ENCODE results near the gene FASN.

Gene FASN

GRCh38 chr17:82072827-82073226, 25.2 kb downstream of the FASN start:
- Histone ChIP-seq H2AFZ (ENCODE audit: low read length) (no peak overlapping the region), H3K4me3 (ENCODE audit: low read length, poor library complexity, severe bottlenecking) (no peak overlapping the region), H3K9me2 (replicated peaks; ENCODE audit: low read depth, low read length) (no peaks in the 10 kb centered on the region), H3K9ac (ENCODE audit: low read depth, low read length, poor library complexity, severe bottlenecking) (no peak overlapping the region), H3K4me1 (ENCODE audit: insufficient read depth, low read length, poor library complexity, severe bottlenecking) (no peaks in the 10 kb centered on the region), H3K79me2 (ENCODE audit: insufficient read depth, low read length) (no peaks in the 10 kb centered on the region), H3K9me3 (ENCODE audit: insufficient read depth, low read depth, low read length) (no peaks in the 10 kb centered on the region), H3K4me2 (ENCODE audit: low read depth, low read length, poor library complexity, severe bottlenecking) (no peak overlapping the region), H3K27me3 (ENCODE audit: insufficient read depth, low read length, poor library complexity, severe bottlenecking) (no peaks in the 10 kb centered on the region), H4K20me1 (ENCODE audit: insufficient read depth, low read length, poor library complexity, severe bottlenecking) (no peaks in the 10 kb centered on the region), H3K36me3 (ENCODE audit: insufficient read depth, low read length) (no peaks in the 10 kb centered on the region; the same call in 1 of the 2 replicates), H3F3A (ENCODE audit: low read depth) (no peaks in the 10 kb centered on the region)
- TF ChIP-seq, protein P1, sequence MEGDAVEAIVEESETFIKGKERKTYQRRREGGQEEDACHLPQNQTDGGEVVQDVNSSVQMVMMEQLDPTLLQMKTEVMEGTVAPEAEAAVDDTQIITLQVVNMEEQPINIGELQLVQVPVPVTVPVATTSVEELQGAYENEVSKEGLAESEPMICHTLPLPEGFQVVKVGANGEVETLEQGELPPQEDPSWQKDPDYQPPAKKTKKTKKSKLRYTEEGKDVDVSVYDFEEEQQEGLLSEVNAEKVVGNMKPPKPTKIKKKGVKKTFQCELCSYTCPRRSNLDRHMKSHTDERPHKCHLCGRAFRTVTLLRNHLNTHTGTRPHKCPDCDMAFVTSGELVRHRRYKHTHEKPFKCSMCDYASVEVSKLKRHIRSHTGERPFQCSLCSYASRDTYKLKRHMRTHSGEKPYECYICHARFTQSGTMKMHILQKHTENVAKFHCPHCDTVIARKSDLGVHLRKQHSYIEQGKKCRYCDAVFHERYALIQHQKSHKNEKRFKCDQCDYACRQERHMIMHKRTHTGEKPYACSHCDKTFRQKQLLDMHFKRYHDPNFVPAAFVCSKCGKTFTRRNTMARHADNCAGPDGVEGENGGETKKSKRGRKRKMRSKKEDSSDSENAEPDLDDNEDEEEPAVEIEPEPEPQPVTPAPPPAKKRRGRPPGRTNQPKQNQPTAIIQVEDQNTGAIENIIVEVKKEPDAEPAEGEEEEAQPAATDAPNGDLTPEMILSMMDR (conservative IDR thresholded peaks at IDR 0.05; ENCODE audit: low read length) = no peak
- TF ChIP-seq EZH2phosphoT487 (IDR thresholded peaks at IDR 0.05; ENCODE audit: borderline replicate concordance) = no peak

GRCh38 chr17:82070611-82071010, 27.4 kb downstream of the FASN start:
- Histone ChIP-seq H3K4me2 (ENCODE audit: low read depth, low read length, poor library complexity, severe bottlenecking) (no peak overlapping the region), H2AFZ (ENCODE audit: low read length) (no peak overlapping the region), H3K36me3 (ENCODE audit: insufficient read depth, low read length) (no peaks in the 10 kb centered on the region), H3K9me3 (ENCODE audit: insufficient read depth, low read depth, low read length) (no peaks in the 10 kb centered on the region), H3K9me2 (replicated peaks; ENCODE audit: low read depth, low read length) (no peaks in the 10 kb centered on the region), H4K20me1 (ENCODE audit: insufficient read depth, low read length, poor library complexity, severe bottlenecking) (no peaks in the 10 kb centered on the region), H3K4me1 (ENCODE audit: insufficient read depth, low read length, poor library complexity, severe bottlenecking) (peaks cover 5% of the 10 kb centered on the region), H3K9ac (ENCODE audit: low read depth, low read length, poor library complexity, severe bottlenecking) (no peak overlapping the region), H3K27me3 (ENCODE audit: insufficient read depth, low read length, poor library complexity, severe bottlenecking) (no peaks in the 10 kb centered on the region), H3K4me3 (ENCODE audit: low read length, poor library complexity, severe bottlenecking) (no peak overlapping the region), H3K79me2 (ENCODE audit: insufficient read depth, low read length) (no peaks in the 10 kb centered on the region), H3F3A (ENCODE audit: low read depth) (no peaks in the 10 kb centered on the region)
- no peak for TF ChIP-seq EZH2phosphoT487 (IDR thresholded peaks at IDR 0.05; ENCODE audit: borderline replicate concordance)
- TF ChIP-seq, protein P1 (conservative IDR thresholded peaks at IDR 0.05; ENCODE audit: low read length) = no peak

GRCh38 chr17:82065638-82066303, 32.3 kb downstream of the FASN start, which contains the start of gene DUS1L:
Gene DUS1L, minus strand, starts transcription at chr17:82065804. Its CDS starts 745 bp downstream, at chr17:82065059.
- TF ChIP-seq EZH2phosphoT487 (IDR thresholded peaks at IDR 0.05; ENCODE audit: borderline replicate concordance) = no peak
- TF ChIP-seq, protein P1 (conservative IDR thresholded peaks at IDR 0.05; ENCODE audit: low read length) = no peak
- no peaks in the 10 kb centered on the region for H3K9me3 ChIP-seq (ENCODE audit: insufficient read depth, low read depth, low read length)
- H2AFZ ChIP-seq (ENCODE audit: low read length) = peak within 1 kb of the TSS; percentile 99
- H3K79me2 ChIP-seq (ENCODE audit: insufficient read depth, low read length) = peaks cover 21% of the 10 kb centered on the region
- H3K27me3 ChIP-seq (ENCODE audit: insufficient read depth, low read length, poor library complexity, severe bottlenecking) = no peaks in the 10 kb centered on the region
- no peaks in the 10 kb centered on the region for H3F3A ChIP-seq (ENCODE audit: low read depth)
- H3K36me3 ChIP-seq (ENCODE audit: insufficient read depth, low read length) = no peaks in the 10 kb centered on the region; the same call in 1 of the 2 replicates
- peaks cover 14% of the 10 kb centered on the region for H3K4me1 ChIP-seq (ENCODE audit: insufficient read depth, low read length, poor library complexity, severe bottlenecking)
- no peaks in the 10 kb centered on the region for H3K9me2 ChIP-seq (replicated peaks; ENCODE audit: low read depth, low read length)
- peaks cover 4% of the 10 kb centered on the region for H4K20me1 ChIP-seq (ENCODE audit: insufficient read depth, low read length, poor library complexity, severe bottlenecking)
- H3K4me2 ChIP-seq (ENCODE audit: low read depth, low read length, poor library complexity, severe bottlenecking) = peak within 1 kb of the TSS; percentile 95
- peak within 1 kb of the TSS; percentile 98 for H3K4me3 ChIP-seq (ENCODE audit: low read length, poor library complexity, severe bottlenecking)
- H3K9ac ChIP-seq (ENCODE audit: low read depth, low read length, poor library complexity, severe bottlenecking) = peak within 1 kb of the TSS; percentile 93
